Prostate gland (tissue), 2 donors: ENCODE data around the gene MAP3K13.

Experiments used
- POLR2AphosphoS5 ChIP-seq: sonication (generic); formaldehyde crosslinking; IDR thresholded peaks from one replicate; pipeline ENCODE4 v1.6.1; 2017; ENCODE audit warnings: antibody characterized with exemption
- TF ChIP-seq, protein P1 (sequence below), 4 experiments: fragments of 200-600 bp in 2 of 4; fragments of 450-650 bp in 2 of 4; sonication (generic) in 2 of 4; IDR thresholded peaks; 1 replicate in 3 of 4; 2 replicates in 1 of 4; pipeline ENCODE4 v1.5.1; 2016 to 2019; ENCODE audit warnings: antibody characterized with exemption in 4 of 4, mild to moderate bottlenecking in 2 of 4, moderate library complexity in 2 of 4

- TF ChIP-seq POLR2AphosphoS5, result no peak
- TF ChIP-seq, protein P1, sequence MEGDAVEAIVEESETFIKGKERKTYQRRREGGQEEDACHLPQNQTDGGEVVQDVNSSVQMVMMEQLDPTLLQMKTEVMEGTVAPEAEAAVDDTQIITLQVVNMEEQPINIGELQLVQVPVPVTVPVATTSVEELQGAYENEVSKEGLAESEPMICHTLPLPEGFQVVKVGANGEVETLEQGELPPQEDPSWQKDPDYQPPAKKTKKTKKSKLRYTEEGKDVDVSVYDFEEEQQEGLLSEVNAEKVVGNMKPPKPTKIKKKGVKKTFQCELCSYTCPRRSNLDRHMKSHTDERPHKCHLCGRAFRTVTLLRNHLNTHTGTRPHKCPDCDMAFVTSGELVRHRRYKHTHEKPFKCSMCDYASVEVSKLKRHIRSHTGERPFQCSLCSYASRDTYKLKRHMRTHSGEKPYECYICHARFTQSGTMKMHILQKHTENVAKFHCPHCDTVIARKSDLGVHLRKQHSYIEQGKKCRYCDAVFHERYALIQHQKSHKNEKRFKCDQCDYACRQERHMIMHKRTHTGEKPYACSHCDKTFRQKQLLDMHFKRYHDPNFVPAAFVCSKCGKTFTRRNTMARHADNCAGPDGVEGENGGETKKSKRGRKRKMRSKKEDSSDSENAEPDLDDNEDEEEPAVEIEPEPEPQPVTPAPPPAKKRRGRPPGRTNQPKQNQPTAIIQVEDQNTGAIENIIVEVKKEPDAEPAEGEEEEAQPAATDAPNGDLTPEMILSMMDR (IDR thresholded peaks at IDR 0.05), result no peak
These were observed 37.1 kb downstream of the MAP3K13 start for GRCh38 chr3:185399737-185400667.
